ENCODE measurements around the gene ERF.

DNA sequence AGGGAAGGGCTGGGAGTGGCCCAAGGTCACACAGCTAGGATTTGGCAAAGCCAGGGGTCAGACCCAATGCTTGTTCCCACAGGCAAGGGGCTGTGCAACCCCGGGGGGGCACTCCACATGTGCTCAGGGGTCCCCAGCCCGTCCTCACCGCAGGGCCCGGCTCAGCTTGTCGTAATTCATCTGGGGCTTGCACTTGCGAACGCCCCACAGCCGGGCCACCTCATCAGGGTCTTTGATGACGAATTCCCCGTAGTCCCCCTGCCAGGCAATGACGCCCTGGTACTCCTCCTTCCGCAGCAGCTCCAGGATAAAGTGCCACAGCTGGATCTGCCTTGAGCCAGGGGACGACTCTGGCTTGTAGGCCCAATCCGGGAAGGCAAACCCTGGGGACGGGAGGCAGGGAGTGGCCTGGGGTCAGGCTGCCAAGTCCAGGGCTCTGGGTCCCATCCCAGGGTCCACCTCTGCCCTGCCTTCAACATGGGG, 4.7 kb downstream of the ERF start:
- TF ChIP-seq, protein P1, sequence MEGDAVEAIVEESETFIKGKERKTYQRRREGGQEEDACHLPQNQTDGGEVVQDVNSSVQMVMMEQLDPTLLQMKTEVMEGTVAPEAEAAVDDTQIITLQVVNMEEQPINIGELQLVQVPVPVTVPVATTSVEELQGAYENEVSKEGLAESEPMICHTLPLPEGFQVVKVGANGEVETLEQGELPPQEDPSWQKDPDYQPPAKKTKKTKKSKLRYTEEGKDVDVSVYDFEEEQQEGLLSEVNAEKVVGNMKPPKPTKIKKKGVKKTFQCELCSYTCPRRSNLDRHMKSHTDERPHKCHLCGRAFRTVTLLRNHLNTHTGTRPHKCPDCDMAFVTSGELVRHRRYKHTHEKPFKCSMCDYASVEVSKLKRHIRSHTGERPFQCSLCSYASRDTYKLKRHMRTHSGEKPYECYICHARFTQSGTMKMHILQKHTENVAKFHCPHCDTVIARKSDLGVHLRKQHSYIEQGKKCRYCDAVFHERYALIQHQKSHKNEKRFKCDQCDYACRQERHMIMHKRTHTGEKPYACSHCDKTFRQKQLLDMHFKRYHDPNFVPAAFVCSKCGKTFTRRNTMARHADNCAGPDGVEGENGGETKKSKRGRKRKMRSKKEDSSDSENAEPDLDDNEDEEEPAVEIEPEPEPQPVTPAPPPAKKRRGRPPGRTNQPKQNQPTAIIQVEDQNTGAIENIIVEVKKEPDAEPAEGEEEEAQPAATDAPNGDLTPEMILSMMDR (IDR thresholded peaks at IDR 0.05), result no peak
- TF ChIP-seq POLR2A (IDR thresholded peaks at IDR 0.05), result no peak

All from right lobe of liver (tissue), 4 donors.